D721Med (cell line): ENCODE results near the gene C5orf15.

Source experiments
- DNase-seq: peaks from one replicate; pipeline ENCODE4 v3.0.0; 2011; ENCODE audit warnings: low spot score; ENCODE audit not compliant: insufficient read length
- FAIRE-seq: peaks from 2 replicates; lab custom pipeline; 2011; peaks lifted over from hg19 to GRCh38; lab: Jason Lieb, UNC
- TF ChIP-seq, protein P1 (sequence below): IDR thresholded peaks from 2 replicates; pipeline ENCODE4 v1.5.1; 2012; ENCODE audit warnings: mild to moderate bottlenecking, control low read depth; ENCODE audit not compliant: insufficient read depth; ENCODE audit errors: missing control alignments

C5orf15 gene

GRCh38 chr5:133993185-133993936 is 24.9 kb upstream of the C5orf15 start:
- FAIRE-seq (no peak), DNase-seq (no peak)
- TF ChIP-seq, protein P1, sequence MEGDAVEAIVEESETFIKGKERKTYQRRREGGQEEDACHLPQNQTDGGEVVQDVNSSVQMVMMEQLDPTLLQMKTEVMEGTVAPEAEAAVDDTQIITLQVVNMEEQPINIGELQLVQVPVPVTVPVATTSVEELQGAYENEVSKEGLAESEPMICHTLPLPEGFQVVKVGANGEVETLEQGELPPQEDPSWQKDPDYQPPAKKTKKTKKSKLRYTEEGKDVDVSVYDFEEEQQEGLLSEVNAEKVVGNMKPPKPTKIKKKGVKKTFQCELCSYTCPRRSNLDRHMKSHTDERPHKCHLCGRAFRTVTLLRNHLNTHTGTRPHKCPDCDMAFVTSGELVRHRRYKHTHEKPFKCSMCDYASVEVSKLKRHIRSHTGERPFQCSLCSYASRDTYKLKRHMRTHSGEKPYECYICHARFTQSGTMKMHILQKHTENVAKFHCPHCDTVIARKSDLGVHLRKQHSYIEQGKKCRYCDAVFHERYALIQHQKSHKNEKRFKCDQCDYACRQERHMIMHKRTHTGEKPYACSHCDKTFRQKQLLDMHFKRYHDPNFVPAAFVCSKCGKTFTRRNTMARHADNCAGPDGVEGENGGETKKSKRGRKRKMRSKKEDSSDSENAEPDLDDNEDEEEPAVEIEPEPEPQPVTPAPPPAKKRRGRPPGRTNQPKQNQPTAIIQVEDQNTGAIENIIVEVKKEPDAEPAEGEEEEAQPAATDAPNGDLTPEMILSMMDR = no peak

GRCh38 chr5:133992429-133993155 is 24.2 kb upstream of the C5orf15 start:
- FAIRE-seq = no peak
- DNase-seq = no peak
- TF ChIP-seq, protein P1 = no peak

GRCh38 chr5:133991171-133991910 is 22.9 kb upstream of the C5orf15 start:
- TF ChIP-seq, protein P1 = no peak
- DNase-seq (no peak), FAIRE-seq (no peak)

DNA sequence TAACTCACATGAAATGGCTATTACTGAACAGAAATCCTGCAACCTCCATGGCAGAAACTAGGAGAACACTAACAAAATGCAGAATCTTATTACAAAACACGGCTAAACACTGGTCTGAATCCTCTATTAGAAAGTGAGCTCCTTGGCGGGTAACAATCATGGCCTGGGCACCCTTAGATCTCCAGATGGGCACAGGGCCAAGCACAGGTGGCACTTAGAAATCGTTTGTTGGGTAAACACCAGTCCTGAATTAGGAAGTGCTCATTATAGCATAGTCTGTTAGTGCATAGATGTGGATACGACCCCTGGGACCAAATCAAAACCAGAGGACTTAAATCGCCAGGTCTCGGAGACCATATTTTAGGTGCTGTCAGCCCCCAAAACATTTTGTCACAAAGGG is 22.0 kb upstream of the C5orf15 start:
- TF ChIP-seq, protein P1 = no peak
- DNase-seq = no peak
- no peak for FAIRE-seq

DNA sequence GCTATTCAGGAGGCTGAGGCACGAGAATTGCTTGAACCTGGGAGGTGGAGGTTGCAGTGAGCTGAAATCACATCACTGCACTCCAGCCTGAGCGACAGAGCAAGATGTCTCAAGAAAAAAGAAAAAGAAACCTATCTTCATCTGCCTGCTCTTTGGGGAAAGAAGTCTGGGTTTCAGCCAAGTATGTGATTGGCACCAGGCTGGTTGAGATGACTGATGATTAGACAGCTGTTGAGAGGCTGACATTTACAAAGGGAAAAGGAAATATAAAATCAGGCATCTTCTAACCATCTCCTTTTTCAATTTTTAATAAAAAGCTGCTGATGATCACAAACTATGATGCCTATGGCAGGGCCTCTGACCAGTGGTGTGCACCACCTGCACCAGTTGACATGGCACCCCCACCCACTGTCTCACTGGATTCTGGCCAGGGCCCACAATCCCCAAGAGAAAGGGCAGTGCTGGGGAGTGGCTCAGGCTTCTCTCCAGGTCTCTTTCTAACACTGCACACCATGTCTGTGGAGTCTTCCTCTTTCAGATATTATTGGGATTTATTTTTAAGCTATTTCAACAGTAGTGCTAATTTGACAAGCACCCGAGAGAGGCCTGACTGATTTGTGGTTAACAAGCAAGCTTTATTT is 17.2 kb upstream of the C5orf15 start:
- TF ChIP-seq, protein P1 = no peak
- DNase-seq (no peak), FAIRE-seq (no peak)

GRCh38 chr5:133983674-133984073 is 15.2 kb upstream of the C5orf15 start:
- no peak for DNase-seq
- TF ChIP-seq, protein P1 = no peak
- FAIRE-seq = no peak
